Measurements from ENCODE around the gene SMARCD1.

SMARCD1 gene

DNA sequence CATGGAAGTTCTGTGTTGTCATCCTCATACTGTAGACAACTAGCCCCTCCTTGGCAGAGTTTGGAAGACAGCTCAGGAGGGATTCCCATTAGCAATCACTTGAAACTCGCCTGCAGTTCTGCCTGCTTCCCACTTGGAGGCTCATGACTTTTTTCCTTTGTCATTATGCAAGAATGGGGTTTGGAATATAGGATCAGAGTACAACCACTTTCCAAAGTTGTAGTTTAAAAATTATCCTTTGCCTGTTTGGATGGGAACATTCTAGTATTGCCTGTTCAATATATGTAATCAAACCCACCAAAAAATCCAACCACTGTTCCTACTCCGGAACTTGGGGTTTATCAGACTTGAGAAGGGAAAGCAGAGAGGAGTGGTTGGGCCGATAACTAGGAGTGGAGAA lies 16.5 kb downstream of the SMARCD1 start:
- Histone ChIP-seq H3K9ac (ENCODE audit: low read depth, low read length) (no peak overlapping the region), H3K36me3 (ENCODE audit: control insufficient read depth, insufficient read depth, low read length) (peaks cover 33% of the 10 kb centered on the region), H3K27me3 (ENCODE audit: control insufficient read depth, insufficient read depth, low read length) (no peaks in the 10 kb centered on the region), H3K4me1 (ENCODE audit: control insufficient read depth, insufficient read depth, low read length) (peaks cover 8% of the 10 kb centered on the region), H3K4me3 (ENCODE audit: low read depth, low read length) (no peak overlapping the region), H3K9me3 (ENCODE audit: control insufficient read depth, insufficient read depth, low read length) (no peaks in the 10 kb centered on the region)

DNA sequence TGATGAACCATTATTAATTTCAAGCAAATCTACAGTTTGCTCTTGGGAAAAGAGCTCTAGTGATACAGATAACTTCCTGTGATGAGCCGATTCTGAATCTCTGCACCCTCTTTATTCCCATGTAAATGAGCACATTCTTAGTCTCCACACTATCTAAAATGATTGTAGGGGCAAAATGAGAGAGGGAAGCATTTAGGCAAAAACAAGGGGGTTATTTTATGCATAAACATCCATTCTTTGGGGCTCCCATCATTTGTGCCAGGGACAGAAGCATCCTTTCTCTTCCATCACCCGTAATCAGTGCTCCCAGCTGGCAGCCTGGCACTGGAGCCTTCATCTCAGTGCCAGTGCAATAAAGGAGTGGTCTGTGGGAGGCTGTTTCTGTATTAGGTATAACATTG lies 17.0 kb downstream of the SMARCD1 start:
- H3K9ac ChIP-seq (ENCODE audit: low read depth, low read length), result no peak overlapping the region
- peaks cover 28% of the 10 kb centered on the region for H3K36me3 ChIP-seq (ENCODE audit: control insufficient read depth, insufficient read depth, low read length)
- peaks cover 8% of the 10 kb centered on the region for H3K4me1 ChIP-seq (ENCODE audit: control insufficient read depth, insufficient read depth, low read length)
- no peaks in the 10 kb centered on the region for H3K27me3 ChIP-seq (ENCODE audit: control insufficient read depth, insufficient read depth, low read length)
- H3K9me3 ChIP-seq (ENCODE audit: control insufficient read depth, insufficient read depth, low read length), result no peaks in the 10 kb centered on the region
- H3K4me3 ChIP-seq (ENCODE audit: low read depth, low read length), result no peak overlapping the region

DNA sequence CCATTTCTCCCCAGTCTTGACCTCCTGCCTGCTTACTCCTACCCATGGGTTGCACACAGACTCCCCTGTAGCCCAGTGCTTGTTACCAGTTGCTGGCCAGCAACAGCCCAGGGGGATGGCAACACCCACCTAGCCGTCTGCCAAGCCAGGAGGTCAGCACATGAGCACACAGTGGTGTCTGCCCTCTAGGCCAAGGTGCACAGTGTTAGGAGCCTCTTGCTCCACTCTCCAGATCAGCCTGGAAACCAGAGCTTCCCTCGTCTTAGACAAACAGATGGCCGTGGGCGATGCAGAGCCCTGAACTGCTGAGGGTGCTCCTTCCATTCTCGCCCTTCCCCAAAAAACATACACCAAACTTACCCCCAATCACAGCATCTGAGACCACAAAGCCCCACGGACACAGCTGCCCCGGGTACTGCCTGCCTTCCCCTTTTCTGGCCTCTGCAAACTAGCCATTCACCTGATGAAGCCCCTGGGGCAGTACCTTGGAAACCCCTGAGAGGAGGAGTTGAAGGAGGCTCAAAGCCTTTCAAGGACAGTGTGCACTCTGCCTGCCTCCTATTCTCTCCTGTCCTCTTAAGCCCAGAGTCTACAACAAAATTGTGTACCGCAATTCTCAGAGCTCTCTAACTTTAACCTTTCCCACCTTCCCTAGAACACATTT lies 17.6 kb downstream of the SMARCD1 start:
- H3K36me3 ChIP-seq (ENCODE audit: control insufficient read depth, insufficient read depth, low read length), result peaks cover 26% of the 10 kb centered on the region
- no peak overlapping the region for H3K9ac ChIP-seq (ENCODE audit: low read depth, low read length)
- H3K9me3 ChIP-seq (ENCODE audit: control insufficient read depth, insufficient read depth, low read length), result no peaks in the 10 kb centered on the region
- H3K27me3 ChIP-seq (ENCODE audit: control insufficient read depth, insufficient read depth, low read length), result no peaks in the 10 kb centered on the region
- H3K4me1 ChIP-seq (ENCODE audit: control insufficient read depth, insufficient read depth, low read length), result peaks cover 8% of the 10 kb centered on the region
- H3K4me3 ChIP-seq (ENCODE audit: low read depth, low read length), result no peak overlapping the region

DNA sequence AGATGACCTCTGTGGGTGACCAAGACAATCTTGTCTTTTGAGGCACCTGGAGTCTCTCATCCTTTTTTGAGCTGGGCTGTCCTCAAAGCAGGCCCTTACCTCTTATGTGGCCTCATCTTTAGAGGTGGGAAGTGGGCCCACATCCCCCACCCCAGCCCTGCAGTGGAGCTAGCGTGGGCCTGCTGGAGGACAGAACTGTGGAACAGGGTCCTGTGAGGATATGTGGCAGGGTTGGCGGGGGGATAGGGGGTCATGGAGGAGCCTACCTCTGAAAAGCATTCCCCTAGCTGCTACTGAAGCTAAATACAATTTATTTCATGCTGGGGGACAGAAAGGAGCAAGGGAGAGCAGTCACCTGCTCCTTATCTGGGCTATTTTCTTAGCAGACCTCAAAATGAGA lies 18.2 kb downstream of the SMARCD1 start:
- Histone ChIP-seq H3K4me3 (ENCODE audit: low read depth, low read length) (no peak overlapping the region), H3K9me3 (ENCODE audit: control insufficient read depth, insufficient read depth, low read length) (no peaks in the 10 kb centered on the region), H3K36me3 (ENCODE audit: control insufficient read depth, insufficient read depth, low read length) (peaks cover 21% of the 10 kb centered on the region), H3K27me3 (ENCODE audit: control insufficient read depth, insufficient read depth, low read length) (no peaks in the 10 kb centered on the region), H3K9ac (ENCODE audit: low read depth, low read length) (no peak overlapping the region), H3K4me1 (ENCODE audit: control insufficient read depth, insufficient read depth, low read length) (peaks cover 8% of the 10 kb centered on the region)

DNA sequence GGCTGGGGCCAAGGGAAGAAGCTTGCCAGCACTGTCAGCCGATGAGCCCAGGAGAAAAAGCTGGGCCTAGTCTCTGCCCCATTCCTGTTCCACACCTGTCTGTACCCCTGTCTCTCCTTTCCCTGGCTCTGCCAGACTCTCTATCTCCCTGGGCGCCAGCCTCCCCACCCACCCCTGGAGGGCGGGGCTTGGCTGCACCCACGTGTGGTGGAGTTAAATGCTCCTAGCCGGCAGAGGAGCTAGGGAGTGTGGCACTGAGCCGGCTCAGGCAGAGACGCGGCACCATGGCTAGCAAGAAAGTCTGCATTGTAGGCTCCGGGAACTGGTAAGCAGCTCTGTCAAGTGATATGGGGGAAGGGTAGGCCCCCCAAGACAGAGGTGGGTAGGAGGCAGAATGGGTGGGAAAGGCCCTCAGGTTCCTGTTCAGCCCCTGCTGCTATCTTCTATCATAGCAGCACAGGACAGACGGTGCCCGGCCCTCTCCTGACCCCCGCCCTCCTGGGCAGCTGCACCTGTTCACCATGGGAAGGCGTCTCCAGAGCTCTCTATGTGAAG lies 18.7 kb downstream of the SMARCD1 start, which contains the start of gene GPD1:
GPD1 (plus strand) TSS at position 242 of the 555 bp plus-strand sequence; CDS start at position 285, 43 bp downstream.
- no peaks in the 10 kb centered on the region for H3K9me3 ChIP-seq (ENCODE audit: control insufficient read depth, insufficient read depth, low read length)
- no peak within 1 kb of the TSS for H3K9ac ChIP-seq (ENCODE audit: low read depth, low read length)
- H3K27me3 ChIP-seq (ENCODE audit: control insufficient read depth, insufficient read depth, low read length), result no peaks in the 10 kb centered on the region
- H3K36me3 ChIP-seq (ENCODE audit: control insufficient read depth, insufficient read depth, low read length), result peaks cover 16% of the 10 kb centered on the region
- peaks cover 8% of the 10 kb centered on the region for H3K4me1 ChIP-seq (ENCODE audit: control insufficient read depth, insufficient read depth, low read length)
- no peak within 1 kb of the TSS for H3K4me3 ChIP-seq (ENCODE audit: low read depth, low read length)

DNA sequence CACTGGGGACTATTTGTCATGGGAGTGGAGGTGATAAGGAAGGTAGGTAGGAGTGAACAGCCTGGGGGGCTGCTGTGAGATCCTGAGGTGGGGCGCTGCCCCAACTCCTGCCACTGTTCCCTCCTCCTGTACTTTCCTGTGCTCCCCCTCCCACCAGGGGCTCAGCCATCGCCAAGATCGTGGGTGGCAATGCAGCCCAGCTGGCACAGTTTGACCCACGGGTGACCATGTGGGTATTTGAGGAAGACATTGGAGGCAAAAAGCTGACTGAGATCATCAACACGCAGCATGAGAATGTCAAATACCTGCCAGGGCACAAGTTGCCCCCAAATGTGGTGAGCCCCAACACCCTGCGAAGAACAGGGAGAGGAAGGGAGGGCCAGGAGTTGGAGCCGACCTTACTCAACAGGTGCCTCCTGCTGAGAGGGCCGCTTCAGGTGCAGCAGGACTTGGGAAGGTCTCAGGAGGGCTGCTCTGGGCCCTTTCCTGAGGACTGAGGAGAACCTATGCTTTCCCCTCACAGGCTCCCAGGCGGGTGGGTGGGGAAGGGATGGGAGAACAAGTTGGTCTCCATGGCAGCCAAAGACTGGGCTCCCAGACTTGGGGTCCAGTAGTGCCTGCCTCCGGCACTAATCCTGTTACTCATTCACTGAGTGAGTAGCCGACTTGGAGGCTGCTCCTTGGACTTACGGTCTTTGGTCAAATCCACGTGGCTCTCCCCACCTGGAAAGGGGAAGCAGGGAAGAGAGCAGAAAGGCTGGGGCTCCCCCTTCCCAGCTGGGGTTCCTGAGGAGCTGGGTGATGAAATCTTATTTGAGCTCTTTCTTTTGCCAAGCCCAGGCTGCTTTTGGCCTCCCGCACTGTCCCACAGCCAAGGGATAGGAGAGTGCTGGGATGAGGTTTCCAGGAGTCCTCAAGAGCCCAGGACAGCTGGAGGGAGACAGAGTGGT lies 19.6 kb downstream of the SMARCD1 start:
- Histone ChIP-seq H3K4me1 (ENCODE audit: control insufficient read depth, insufficient read depth, low read length) (peaks cover 8% of the 10 kb centered on the region), H3K4me3 (ENCODE audit: low read depth, low read length) (no peak overlapping the region), H3K9ac (ENCODE audit: low read depth, low read length) (no peak overlapping the region), H3K9me3 (ENCODE audit: control insufficient read depth, insufficient read depth, low read length) (no peaks in the 10 kb centered on the region), H3K27me3 (ENCODE audit: control insufficient read depth, insufficient read depth, low read length) (no peaks in the 10 kb centered on the region), H3K36me3 (ENCODE audit: control insufficient read depth, insufficient read depth, low read length) (peaks cover 7% of the 10 kb centered on the region)

DNA sequence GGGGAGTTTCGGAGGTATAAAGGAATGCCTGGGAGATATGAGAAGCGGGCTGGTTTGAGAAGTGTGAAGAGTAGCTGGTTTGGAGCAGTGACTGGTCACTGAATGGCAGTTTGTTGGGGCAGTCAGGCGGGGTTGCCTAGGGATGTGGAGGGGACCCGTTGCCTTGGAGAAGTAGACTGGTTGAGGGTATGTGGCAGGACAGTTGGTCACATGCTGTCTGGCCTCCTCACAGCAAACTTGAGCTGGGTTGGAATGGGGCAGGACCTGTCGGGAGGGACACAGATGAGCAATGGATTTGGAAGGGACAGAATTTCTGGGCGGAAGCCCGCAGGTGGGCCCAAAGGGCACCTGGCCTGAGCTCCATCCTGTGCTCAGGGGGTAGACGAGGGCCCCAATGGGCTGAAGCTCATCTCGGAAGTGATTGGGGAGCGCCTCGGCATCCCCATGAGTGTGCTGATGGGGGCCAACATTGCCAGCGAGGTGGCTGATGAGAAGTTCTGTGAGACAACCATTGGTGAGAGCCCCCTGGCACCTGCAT lies 20.8 kb downstream of the SMARCD1 start:
- no peak overlapping the region for H3K9ac ChIP-seq (ENCODE audit: low read depth, low read length)
- no peaks in the 10 kb centered on the region for H3K9me3 ChIP-seq (ENCODE audit: control insufficient read depth, insufficient read depth, low read length)
- H3K27me3 ChIP-seq (ENCODE audit: control insufficient read depth, insufficient read depth, low read length), result no peaks in the 10 kb centered on the region
- no peaks in the 10 kb centered on the region for H3K36me3 ChIP-seq (ENCODE audit: control insufficient read depth, insufficient read depth, low read length)
- H3K4me1 ChIP-seq (ENCODE audit: control insufficient read depth, insufficient read depth, low read length), result peaks cover 20% of the 10 kb centered on the region
- H3K4me3 ChIP-seq (ENCODE audit: low read depth, low read length), result no peak overlapping the region

DNA sequence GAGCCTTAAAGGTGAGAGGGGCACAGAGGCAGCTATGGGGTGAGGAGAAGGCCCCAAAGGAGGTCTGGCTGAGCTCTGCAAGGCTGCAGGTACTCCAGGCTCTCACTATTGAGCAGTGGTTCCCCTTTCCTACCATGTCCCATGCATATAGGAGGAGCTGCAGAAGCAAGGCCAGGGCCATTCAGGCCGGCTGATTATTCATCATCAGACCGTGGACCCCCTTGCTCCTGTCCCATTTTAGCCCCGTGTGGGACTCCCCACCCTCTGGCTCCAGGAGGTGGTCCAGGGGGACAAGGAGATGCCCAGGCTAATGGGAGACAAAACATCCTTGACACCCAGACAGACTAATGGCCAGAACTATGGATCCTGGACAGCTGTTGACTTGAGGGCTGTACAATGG lies 21.8 kb downstream of the SMARCD1 start:
- H3K4me1 ChIP-seq (ENCODE audit: control insufficient read depth, insufficient read depth, low read length), result peaks cover 22% of the 10 kb centered on the region
- H3K36me3 ChIP-seq (ENCODE audit: control insufficient read depth, insufficient read depth, low read length), result no peaks in the 10 kb centered on the region
- H3K4me3 ChIP-seq (ENCODE audit: low read depth, low read length), result no peak overlapping the region
- no peaks in the 10 kb centered on the region for H3K9me3 ChIP-seq (ENCODE audit: control insufficient read depth, insufficient read depth, low read length)
- H3K27me3 ChIP-seq (ENCODE audit: control insufficient read depth, insufficient read depth, low read length), result no peaks in the 10 kb centered on the region
- no peak overlapping the region for H3K9ac ChIP-seq (ENCODE audit: low read depth, low read length)

DNA sequence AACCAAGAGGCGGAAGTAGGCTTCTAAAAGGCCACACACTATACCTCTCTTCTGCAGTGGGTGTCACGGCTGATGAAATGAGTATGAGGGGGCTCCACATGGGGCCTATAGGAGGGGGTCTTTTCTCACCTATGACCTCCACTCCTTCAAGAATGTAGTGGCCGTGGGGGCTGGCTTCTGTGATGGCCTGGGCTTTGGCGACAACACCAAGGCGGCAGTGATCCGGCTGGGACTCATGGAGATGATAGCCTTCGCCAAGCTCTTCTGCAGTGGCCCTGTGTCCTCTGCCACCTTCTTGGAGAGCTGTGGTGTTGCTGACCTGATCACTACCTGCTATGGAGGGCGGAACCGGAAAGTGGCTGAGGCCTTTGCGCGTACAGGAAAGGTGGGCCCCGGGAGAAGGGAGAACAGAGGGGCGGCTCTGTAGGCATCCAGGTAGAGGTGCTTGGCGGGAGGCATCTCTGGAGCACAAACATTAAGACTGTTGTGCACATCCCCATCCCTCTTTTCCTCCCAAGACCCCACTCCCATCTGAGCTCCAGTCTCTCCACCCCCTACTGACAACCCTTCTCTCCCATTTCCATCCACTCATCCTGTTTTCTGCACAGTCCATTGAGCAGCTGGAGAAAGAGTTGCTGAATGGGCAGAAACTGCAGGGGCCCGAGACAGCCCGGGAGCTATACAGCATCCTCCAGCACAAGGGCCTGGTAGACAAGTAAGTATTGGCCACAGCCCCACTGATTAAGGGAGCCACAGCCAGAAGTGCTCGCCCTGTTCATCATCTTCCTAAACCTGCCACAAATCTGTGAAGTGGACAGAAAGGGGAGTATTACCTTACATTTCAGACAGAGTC lies 22.5 kb downstream of the SMARCD1 start:
- Histone ChIP-seq H3K4me1 (ENCODE audit: control insufficient read depth, insufficient read depth, low read length) (peaks cover 22% of the 10 kb centered on the region), H3K4me3 (ENCODE audit: low read depth, low read length) (no peak overlapping the region), H3K9ac (ENCODE audit: low read depth, low read length) (no peak overlapping the region), H3K27me3 (ENCODE audit: control insufficient read depth, insufficient read depth, low read length) (no peaks in the 10 kb centered on the region), H3K9me3 (ENCODE audit: control insufficient read depth, insufficient read depth, low read length) (no peaks in the 10 kb centered on the region), H3K36me3 (ENCODE audit: control insufficient read depth, insufficient read depth, low read length) (no peaks in the 10 kb centered on the region)

DNA sequence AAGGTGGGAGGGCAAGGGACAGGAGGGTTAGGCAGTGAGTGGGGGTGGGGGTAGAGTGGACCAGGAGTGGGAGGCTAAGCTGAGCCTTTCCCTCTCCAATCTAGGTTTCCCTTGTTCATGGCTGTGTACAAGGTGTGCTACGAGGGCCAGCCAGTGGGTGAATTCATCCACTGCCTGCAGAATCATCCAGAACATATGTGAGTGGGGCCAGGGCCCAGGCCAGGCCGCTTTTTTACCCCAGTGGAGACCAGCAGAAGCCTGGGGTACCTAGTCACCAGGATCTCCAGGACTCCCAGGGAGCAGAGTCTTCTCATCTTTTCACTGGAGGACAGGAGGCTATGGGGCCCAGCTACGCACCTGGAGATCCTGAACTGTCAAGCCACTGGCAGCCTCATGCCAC lies 24.2 kb downstream of the SMARCD1 start:
- no peak overlapping the region for H3K4me3 ChIP-seq (ENCODE audit: low read depth, low read length)
- H3K27me3 ChIP-seq (ENCODE audit: control insufficient read depth, insufficient read depth, low read length), result no peaks in the 10 kb centered on the region
- no peak overlapping the region for H3K9ac ChIP-seq (ENCODE audit: low read depth, low read length)
- no peaks in the 10 kb centered on the region for H3K36me3 ChIP-seq (ENCODE audit: control insufficient read depth, insufficient read depth, low read length)
- peaks cover 14% of the 10 kb centered on the region for H3K4me1 ChIP-seq (ENCODE audit: control insufficient read depth, insufficient read depth, low read length)
- no peaks in the 10 kb centered on the region for H3K9me3 ChIP-seq (ENCODE audit: control insufficient read depth, insufficient read depth, low read length)

Measured in iPS-15b (cell line).